ENCODE data around the gene SNED1. TPM values are rescaled to one million over a fixed set of nuclear protein-coding genes. Genes with fewer than 3 reads are reported as not detected.

SNED1 gene
- total RNA-seq, 1 donor from 2014 or later = 34.9 TPM

DNA sequence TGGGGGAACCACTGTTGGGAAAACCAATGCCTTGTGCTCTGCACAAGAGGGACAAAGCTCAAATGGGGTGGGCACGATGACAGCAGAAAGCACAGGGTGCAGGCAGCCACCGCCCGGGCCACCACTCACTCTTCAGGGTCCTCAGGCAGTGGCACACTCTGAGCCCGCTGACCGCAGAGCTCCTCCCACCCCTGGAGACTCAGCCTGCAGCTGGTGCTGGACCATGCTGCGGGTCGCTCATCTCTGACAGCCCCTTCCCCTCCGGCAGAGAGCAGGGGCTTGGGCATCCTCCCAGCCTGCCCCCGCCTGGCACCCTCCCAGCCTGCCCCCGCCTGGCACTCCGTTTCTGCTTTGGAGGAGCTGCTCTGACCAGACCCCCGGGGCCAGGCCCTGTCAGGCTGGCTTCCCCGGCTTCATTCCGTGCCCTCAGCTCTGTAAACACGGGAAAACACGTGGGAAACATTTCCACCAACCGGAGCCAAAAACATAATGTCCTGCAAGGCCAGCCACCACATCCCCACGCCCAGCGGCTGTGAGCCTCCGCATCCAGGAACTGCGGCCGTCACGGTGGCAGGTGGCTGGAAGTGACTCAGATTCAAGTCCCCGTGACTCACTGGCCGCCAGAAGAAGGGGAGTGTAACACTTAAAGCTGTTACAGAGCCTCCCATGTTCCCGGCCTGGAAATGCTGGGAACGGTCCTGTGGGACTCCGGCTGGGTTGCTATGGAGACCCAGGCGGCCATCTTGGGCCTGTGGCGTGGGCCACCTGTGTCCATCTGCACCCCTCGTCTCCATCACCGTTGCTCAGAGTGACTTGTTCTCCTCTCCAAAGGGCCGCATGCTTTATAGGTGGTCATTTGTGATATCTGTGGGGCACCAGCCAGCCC is 6.8 kb upstream of the SNED1 start:
- peak; percentile 1 for ATAC-seq
- DNase-seq (ENCODE audit: low spot score) = peak; percentile 65

DNA sequence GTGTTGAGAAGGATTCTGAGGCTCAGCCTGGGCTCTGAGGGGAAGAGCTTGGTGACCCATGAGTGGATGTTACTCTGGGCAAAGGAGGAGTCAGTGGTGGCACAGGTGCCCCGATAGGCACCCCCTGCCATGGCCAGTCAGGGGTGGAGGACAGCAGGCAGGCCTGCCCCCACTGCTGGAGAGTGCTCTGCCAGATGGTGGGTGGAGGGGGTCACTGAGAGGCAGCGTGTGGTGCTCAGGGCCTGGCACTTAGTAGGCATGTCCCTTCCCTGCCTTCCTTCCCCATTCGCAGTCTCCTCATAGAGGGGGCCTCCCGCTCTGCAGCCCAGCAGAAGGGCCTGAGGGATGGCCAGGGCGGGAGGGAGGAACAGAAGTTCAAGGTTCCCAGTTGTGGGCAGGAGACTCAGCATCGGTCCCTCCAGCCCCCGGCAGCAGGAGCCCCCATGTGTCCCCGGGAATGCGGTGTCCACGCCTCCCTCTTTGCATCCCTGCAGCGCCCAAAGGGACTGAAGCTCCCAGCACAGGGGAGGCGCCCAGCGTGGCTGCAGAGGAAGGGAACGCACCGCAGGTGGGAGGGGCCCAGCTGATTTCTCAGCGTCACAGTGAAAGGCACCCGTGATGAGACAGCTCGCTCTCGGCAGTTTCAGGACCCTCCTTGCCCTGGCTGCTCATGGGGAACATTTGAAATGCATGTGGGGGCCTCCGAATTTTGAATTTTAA is 5.7 kb upstream of the SNED1 start:
- no peak for DNase-seq (ENCODE audit: low spot score)
- no peak for ATAC-seq

GRCh38 chr2:240993446-240994170 is 4.8 kb upstream of the SNED1 start:
- ATAC-seq (no peak), DNase-seq (ENCODE audit: low spot score) (no peak)

- ATAC-seq (no peak), DNase-seq (ENCODE audit: low spot score) (no peak)
Measured at GRCh38 chr2:240994171-240994896, 4.1 kb upstream of the SNED1 start.

DNA sequence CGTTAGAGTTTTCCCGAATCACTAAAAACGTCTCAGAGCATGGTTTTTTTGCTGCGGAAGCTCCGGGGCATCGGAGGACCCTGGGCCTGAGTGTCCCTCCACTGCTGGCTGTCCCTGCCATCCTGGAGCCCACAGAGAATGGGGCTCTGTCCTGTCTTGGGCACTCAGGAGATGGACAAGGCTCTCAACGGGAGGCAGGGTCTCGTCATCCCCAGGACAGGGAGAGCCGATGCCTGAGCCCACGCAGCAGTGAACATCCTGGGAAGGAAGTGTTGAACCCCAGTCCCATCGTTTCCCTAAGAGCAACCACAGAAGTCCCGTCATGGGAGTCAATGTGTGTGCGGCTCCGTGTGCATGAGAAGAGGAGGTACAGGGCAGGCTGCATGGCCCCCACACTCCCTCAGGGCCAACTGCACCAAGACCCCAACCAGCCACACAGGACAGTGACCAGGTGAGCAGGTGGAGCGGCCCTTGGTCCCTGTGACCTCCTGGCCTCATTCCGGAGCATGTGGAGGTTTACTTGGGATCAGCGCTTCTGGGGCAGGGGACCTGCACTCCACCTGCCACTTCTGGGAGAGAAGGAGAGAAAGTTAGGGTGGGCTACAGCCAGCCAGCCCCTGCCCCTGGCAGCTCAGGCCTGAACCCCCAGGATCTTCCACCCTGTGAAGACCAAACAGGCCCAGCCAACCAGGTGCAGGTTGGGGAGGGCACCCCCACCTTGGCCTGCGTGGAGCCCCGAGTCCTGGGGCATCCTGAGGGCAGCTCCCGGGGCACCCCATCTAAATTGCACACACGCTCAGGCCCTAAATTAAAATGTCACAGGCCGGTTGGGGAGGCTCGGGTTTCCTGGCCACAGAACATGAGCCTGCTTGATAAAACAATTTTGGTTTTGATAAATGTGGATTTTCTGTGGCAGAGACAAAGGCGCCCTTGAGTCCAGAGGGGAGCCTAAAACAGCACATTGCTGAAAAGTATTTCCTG is 3.1 kb upstream of the SNED1 start:
- no peak for ATAC-seq
- peak; percentile 45 for DNase-seq (ENCODE audit: low spot score)

DNA sequence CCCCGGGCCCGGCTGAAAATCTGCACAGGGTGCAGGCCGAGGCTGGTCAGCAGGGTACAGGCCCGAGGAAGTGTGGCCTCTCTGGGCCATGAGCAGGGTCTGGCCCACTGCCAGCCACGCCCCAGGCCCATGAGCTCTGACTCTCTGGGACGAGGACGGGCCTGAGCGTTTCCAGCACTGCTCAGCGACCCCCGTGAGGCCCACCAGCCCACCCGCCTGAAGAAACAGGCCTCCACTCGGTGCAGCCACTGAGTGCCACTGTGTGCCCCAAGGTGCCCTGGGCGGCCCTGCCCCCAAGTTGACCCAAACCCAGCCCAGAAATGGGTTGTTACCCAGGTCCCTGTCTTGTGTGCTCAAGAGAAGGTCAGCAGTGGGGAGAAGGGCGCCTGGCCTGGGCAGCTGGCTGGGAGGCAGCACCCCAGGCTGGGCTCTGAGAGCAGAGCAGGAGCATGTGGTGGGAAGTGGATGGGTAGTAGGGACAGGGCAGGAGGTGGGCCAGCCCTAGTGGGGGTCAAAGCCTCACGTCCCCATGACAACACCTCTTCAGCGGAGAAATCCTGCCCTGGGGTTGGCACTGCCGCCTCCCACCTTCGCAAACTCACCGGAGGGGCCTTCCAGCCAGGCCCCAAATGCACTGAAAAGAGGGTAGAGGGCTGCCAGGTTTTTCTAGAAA is 2.1 kb upstream of the SNED1 start:
- peak; percentile 66 for DNase-seq (ENCODE audit: low spot score)
- ATAC-seq = peak; percentile 15

GRCh38 chr2:240996834-240997140 is 1.6 kb upstream of the SNED1 start:
- DNase-seq (ENCODE audit: low spot score) = no peak
- peak; percentile 0 for ATAC-seq

GRCh38 chr2:240997141-240997855 is 1.1 kb upstream of the SNED1 start:
- ATAC-seq = peak; percentile 61
- DNase-seq (ENCODE audit: low spot score) = peak; percentile 96

DNA sequence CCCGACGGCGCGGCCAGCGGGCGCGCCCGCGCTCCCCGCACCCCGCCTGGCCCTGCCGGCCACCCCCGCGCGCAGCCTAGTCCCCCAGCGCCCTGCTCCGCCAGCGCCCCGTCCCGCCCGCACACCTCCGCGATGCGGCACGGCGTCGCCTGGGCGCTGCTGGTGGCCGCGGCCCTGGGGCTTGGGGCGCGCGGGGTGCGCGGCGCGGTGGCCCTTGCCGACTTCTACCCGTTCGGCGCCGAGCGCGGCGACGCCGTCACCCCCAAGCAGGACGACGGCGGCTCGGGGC is 232 bp downstream of the SNED1 start:
- ATAC-seq (no peak), DNase-seq (ENCODE audit: low spot score) (no peak)

DNA sequence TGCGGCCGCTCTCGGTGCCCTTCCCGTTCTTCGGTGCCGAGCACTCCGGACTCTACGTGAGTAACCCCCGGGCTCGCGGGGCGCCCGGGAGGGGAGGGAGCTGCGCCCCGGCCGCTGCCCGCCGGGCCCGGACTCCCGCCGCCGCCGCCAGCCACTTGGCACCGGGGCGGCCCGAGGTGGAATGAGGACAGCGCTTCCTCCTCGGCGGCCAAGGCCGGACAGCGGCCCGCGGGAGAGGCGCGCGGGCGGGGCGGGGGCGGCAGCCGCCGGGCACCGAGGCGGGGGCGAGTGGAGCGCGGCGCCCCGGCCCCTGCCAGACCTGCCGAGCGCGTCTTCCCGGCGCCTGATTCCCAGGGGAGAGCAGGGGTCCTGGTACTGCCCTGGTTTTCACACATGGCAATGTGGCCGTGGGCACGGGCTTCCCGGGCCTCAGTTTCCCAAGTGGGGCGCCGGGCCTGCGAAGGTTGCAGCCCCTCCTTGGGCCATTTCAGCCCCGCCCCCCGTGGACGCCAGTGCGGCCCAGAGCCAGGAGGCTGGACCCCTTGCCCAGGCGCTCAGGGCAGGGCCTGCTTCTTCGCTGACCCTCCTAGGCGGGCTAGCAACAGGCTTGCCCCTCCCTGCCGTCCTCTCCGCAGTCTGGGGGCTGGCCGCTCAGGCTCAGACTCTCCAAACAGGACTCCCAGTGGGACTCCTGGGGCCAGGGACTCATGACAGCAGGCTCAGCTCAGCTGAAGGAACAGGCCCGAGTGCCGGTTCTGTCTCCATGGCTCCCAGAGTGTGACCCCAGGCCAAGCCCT is 775 bp downstream of the SNED1 start:
- DNase-seq (ENCODE audit: low spot score) (peak; percentile 64), ATAC-seq (peak; percentile 18)

GRCh38 chr2:240999873-241000541 is 1.6 kb downstream of the SNED1 start:
- DNase-seq (ENCODE audit: low spot score) (peak; percentile 44), ATAC-seq (no peak)

DNA sequence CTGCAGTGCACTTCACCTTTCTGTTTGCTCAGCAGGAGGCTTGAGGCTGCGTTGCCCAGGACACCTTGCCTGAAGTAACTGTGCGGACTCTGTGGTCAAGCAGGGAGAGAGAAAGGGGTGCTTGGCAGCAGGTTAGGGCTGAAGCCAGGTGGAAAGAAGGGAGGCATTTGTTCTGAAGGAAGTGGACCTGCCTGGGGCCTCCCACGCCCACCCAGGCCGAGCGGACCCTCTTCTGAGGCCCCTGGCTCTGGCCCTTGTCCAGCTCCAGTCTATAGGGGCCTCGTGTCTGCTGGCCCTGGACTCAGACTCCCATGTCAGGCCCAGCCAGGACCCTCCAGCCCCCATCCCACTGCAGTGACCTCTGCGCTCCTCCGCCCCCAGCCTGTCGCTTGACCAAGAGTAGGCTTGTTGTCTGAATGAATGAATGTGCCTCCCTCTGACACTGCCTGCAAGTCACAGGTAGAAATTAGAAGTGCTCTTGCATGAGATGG is 2.5 kb downstream of the SNED1 start:
- DNase-seq (ENCODE audit: low spot score) (no peak), ATAC-seq (no peak)

DNA sequence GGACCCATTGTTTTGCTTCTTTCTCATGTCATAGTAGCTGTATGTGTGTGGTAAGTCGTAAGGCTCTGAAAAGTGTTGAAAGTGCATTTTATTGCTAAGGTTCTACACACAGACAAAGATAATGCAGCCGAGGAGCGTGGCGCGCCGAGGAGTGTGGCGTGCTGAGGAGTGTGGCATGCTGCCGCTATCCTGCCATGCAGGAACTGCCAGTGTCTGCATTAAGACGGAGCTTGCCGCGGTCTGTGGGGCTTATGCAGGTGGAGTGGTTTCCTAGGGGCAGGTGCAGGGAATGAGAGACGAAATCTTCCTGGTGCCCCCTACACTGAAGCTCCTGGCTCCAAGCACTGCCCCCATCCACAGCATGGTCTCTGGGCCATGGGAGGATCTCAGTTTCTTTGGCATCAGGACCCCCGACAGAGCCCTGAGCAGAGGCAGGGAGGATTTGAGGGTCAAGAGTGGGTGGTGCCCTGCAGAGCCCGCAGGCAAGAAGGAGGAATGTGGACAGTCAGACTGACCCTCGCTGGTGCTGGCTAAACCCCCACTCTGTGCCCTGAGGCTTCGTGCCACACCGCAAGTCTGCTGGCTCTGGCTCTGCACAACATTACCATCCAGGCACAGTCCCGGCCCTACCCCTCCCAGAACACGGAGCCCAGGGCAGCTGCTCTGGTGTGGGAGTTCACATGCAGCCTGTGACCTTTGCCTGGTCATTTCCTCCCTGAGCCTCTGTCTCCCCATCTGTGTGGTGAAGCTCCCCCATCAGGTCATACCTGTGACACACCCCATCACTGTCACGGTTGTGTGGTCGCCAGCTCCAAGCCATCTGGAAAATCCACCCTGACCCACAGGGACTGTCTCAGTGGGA is 3.2 kb downstream of the SNED1 start:
- ATAC-seq (no peak), DNase-seq (ENCODE audit: low spot score) (peak; percentile 54)

GRCh38 chr2:241002275-241003046 is 4.0 kb downstream of the SNED1 start:
- no peak for ATAC-seq
- DNase-seq (ENCODE audit: low spot score) = peak; percentile 42

DNA sequence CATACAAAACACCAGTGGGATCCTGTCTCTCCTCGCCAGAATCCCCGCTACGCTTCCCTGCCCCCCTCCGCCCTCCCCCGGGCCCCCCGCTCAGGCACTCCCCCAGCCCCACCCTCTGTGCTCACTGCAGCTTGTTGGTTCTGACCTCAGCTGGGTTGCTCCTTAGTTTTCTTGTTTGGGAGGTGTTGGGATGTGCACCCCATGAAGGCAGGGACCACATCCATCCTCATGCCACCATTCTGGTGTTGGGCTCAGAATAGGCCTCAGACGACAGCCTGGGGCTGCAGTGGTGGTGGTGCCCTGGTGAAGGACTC is 4.6 kb downstream of the SNED1 start:
- no peak for DNase-seq (ENCODE audit: low spot score)
- ATAC-seq = no peak

DNA sequence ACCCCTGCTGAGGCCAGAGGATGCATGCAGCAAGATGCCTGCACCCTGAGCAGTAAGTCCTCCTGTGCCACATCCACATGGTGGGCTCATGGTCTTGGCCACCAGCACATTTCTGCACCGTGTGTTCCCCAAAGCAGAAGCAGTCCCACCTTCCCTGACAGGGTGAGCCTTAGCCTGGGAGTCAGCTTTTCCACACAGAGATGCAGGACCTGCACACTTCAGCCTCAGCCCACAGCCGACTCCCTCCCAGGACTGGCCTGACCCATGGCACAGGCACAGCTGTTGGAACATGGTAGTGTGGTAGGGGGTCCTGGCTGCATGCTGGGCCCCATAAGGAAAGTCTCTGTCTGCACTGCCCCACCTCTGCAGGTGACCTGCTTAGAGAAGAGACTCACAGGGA is 5.0 kb downstream of the SNED1 start:
- DNase-seq (ENCODE audit: low spot score) (no peak), ATAC-seq (no peak)
